Uterus (tissue), 2 donors: ENCODE measurements around the gene ARPP19.

Experiments
- POLR2A ChIP-seq, 2 donors: fragments of 450-650 bp; IDR thresholded peaks; one replicate each; pipeline ENCODE4 v1.6.1; 2016; ENCODE audit warnings: antibody characterized with exemption in 2 of 2, mild to moderate bottlenecking in 1 of 2, moderate library complexity in 1 of 2
- TF ChIP-seq, protein P1 (sequence below), 4 experiments: fragments of 200-600 bp in 2 of 4; fragments of 450-650 bp in 2 of 4; sonication (generic) in 2 of 4; IDR thresholded peaks; one replicate each; pipeline ENCODE4 v1.5.1; 2016 to 2019; ENCODE audit warnings: antibody characterized with exemption in 4 of 4, mild to moderate bottlenecking in 2 of 4, moderate library complexity in 1 of 4

DNA sequence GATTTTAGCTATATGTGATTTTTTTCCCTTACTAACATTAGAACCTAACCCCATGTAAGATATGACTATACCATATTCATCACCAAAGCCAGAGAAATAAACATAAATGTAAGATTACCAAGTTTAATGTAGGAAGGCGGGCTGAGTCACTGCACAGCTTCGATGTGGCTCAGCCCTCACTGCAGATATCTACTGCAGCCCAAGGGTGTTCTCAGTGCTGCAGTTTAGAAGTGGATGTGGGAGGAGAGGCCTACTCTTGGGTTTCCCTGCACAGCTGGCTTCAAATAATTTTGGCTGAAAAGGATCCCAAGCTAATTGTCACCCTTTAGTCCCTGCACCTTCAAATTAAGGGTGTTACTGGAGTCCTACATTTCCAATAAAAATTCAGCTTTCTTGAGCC, 9.3 kb downstream of the ARPP19 start:
- TF ChIP-seq, protein P1, sequence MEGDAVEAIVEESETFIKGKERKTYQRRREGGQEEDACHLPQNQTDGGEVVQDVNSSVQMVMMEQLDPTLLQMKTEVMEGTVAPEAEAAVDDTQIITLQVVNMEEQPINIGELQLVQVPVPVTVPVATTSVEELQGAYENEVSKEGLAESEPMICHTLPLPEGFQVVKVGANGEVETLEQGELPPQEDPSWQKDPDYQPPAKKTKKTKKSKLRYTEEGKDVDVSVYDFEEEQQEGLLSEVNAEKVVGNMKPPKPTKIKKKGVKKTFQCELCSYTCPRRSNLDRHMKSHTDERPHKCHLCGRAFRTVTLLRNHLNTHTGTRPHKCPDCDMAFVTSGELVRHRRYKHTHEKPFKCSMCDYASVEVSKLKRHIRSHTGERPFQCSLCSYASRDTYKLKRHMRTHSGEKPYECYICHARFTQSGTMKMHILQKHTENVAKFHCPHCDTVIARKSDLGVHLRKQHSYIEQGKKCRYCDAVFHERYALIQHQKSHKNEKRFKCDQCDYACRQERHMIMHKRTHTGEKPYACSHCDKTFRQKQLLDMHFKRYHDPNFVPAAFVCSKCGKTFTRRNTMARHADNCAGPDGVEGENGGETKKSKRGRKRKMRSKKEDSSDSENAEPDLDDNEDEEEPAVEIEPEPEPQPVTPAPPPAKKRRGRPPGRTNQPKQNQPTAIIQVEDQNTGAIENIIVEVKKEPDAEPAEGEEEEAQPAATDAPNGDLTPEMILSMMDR (IDR thresholded peaks at IDR 0.05) = no peak
- TF ChIP-seq POLR2A (IDR thresholded peaks at IDR 0.05) = no peak
